IMR-90 (cell line): ENCODE data around the gene TRIM24. TPM values are rescaled to one million over a fixed set of nuclear protein-coding genes. Genes with fewer than 3 reads are reported as not detected.

Experiments
- ATAC-seq: fragments of 200-7000 bp; cut with Tn5 transposase; 2 replicates; pipeline ENCODE4 v1.9.1; 2020; ENCODE audit warnings: low read depth, mild to moderate bottlenecking, moderate library complexity
- BruUV-seq: library from RNA; stranded (reverse); fragments of 400-500 nt; replicated peaks from 2 replicates; lab custom pipeline; 2021; lab: Mats Ljungman, UMichigan
- CTCF ChIA-PET: fragments of 300-600 bp; formaldehyde crosslinking; extraction: SDS; loops from one replicate; lab custom pipeline; 2021; ENCODE audit warnings: antibody characterized with exemption; lab: Yijun Ruan, JAX
- POLR2A ChIA-PET: fragments of 300-600 bp; sonication (Branson Sonifier 250); formaldehyde crosslinking; loops from one replicate; lab custom pipeline; 2022; ENCODE audit warnings: antibody characterized with exemption; ENCODE audit not compliant: unreplicated experiment; lab: Charles Lee
- DNase-seq: peaks from one replicate; pipeline ENCODE4 v3.0.0; 2013
- H2AFZ ChIP-seq: replicated peaks from 2 replicates; pipeline ENCODE3; 2013; ENCODE audit warnings: low read length, mild to moderate bottlenecking; ENCODE audit not compliant: poor library complexity
- H2AK5ac ChIP-seq: 2 replicates; pipeline ENCODE4 v1.6.1; 2013; ENCODE audit warnings: low read depth, low read length, inconsistent platforms
- H2AK9ac ChIP-seq: replicated peaks from 2 replicates; pipeline ENCODE3; 2013; ENCODE audit warnings: mild to moderate bottlenecking, low read depth, low read length, moderate library complexity; ENCODE audit not compliant: poor library complexity
- H2BK120ac ChIP-seq: 2 replicates; pipeline ENCODE4 v1.6.1; 2013; ENCODE audit warnings: low read depth, low read length, inconsistent platforms
- H2BK15ac ChIP-seq: 3 replicates; pipeline ENCODE4 v1.6.1; 2013; ENCODE audit warnings: low read depth, low read length, inconsistent platforms
- H2BK20ac ChIP-seq: 2 replicates; pipeline ENCODE4 v1.6.1; 2013; ENCODE audit warnings: low read depth, mild to moderate bottlenecking, inconsistent platforms, low read length, moderate library complexity
- H2BK5ac ChIP-seq: 2 replicates; pipeline ENCODE4 v1.6.1; 2013; ENCODE audit warnings: mild to moderate bottlenecking, low read depth, low read length, inconsistent platforms; ENCODE audit not compliant: poor library complexity, severe bottlenecking
- H3K14ac ChIP-seq: replicated peaks from 2 replicates; pipeline ENCODE4 v1.6.1; 2013; ENCODE audit warnings: low read depth, low read length, inconsistent platforms
- H3K18ac ChIP-seq: 2 replicates; pipeline ENCODE4 v1.6.1; 2013; ENCODE audit warnings: low read depth, low read length, control low read depth
- H3K23ac ChIP-seq: 2 replicates; pipeline ENCODE4 v1.6.1; 2013; ENCODE audit warnings: low read depth, low read length, inconsistent platforms
- H3K27ac ChIP-seq: 2 replicates; pipeline ENCODE4 v1.5.1; 2013; ENCODE audit warnings: mild to moderate bottlenecking, control low read depth, low read length; ENCODE audit not compliant: insufficient read depth
- H3K27me3 ChIP-seq: 2 replicates; pipeline ENCODE4 v1.6.1; 2013; ENCODE audit warnings: low read length; ENCODE audit not compliant: control insufficient read depth, insufficient read depth
- H3K36me3 ChIP-seq: 2 replicates; pipeline ENCODE4 v1.6.1; 2013; ENCODE audit warnings: low read length, mixed read lengths; ENCODE audit not compliant: control insufficient read depth, insufficient read depth
- H3K4ac ChIP-seq: 2 replicates; pipeline ENCODE4 v1.6.1; 2013; ENCODE audit warnings: low read depth, low read length, inconsistent platforms
- H3K4me1 ChIP-seq: 2 replicates; pipeline ENCODE4 v1.6.1; 2013; ENCODE audit warnings: low read length, mixed read lengths; ENCODE audit not compliant: control insufficient read depth, insufficient read depth
- H3K4me2 ChIP-seq: 2 replicates; pipeline ENCODE4 v1.6.1; 2013; ENCODE audit warnings: low read depth, mild to moderate bottlenecking, control low read depth, low read length, moderate library complexity
- H3K4me3 ChIP-seq: 2 replicates; pipeline ENCODE4 v1.5.1; 2013; ENCODE audit warnings: low read depth, mild to moderate bottlenecking, control low read depth, low read length, moderate library complexity; ENCODE audit not compliant: insufficient read depth
- H3K56ac ChIP-seq: 2 replicates; pipeline ENCODE4 v1.6.1; 2013; ENCODE audit warnings: low read length, inconsistent platforms; ENCODE audit not compliant: insufficient read depth; ENCODE audit errors: extremely low read depth
- H3K79me1 ChIP-seq, 2 experiments: 2 replicates each; pipeline ENCODE4 v1.6.1; 2013; ENCODE audit warnings: low read length in 2 of 2, inconsistent platforms in 1 of 2, low read depth in 1 of 2
- H3K9ac ChIP-seq: 2 replicates; pipeline ENCODE4 v1.6.1; 2013; ENCODE audit warnings: low read depth, low read length, control low read depth
- H3K9me1 ChIP-seq: 2 replicates; pipeline ENCODE4 v1.6.1; 2013; ENCODE audit warnings: low read length, inconsistent platforms; ENCODE audit not compliant: insufficient read depth
- H3K9me3 ChIP-seq: 2 replicates; pipeline ENCODE4 v1.6.1; 2013; ENCODE audit warnings: low read length; ENCODE audit not compliant: control insufficient read depth, insufficient read depth
- H4K20me1 ChIP-seq: 2 replicates; pipeline ENCODE4 v1.6.1; 2013; ENCODE audit warnings: low read length, inconsistent platforms; ENCODE audit not compliant: insufficient read depth
- H4K5ac ChIP-seq: 2 replicates; pipeline ENCODE4 v1.6.1; 2013; ENCODE audit warnings: mild to moderate bottlenecking, low read depth, low read length, control low read depth
- H4K8ac ChIP-seq, 2 experiments: 2 replicates each; pipeline ENCODE4 v1.6.1; 2013; ENCODE audit warnings: low read depth in 2 of 2, low read length in 2 of 2, control low read depth in 1 of 2, inconsistent platforms in 1 of 2
- H4K91ac ChIP-seq: 2 replicates; pipeline ENCODE4 v1.6.1; 2013; ENCODE audit warnings: low read depth, low read length, inconsistent platforms; ENCODE audit not compliant: insufficient read depth
- BHLHE40 ChIP-seq: fragments of 150-350 bp; IDR thresholded peaks from 2 replicates; pipeline ENCODE4 v1.6.1; 2016; ENCODE audit warnings: mild to moderate bottlenecking, low read depth, low read length
- CEBPB ChIP-seq: IDR thresholded peaks from 2 replicates; pipeline ENCODE4 v1.6.1; 2012; ENCODE audit warnings: low read depth, low read length, improper control_type of control experiment
- CHD1 ChIP-seq: IDR thresholded peaks from 2 replicates; pipeline ENCODE4 v1.6.1; 2012; ENCODE audit warnings: low read depth, low read length, improper control_type of control experiment
- FOS ChIP-seq: fragments of 150-350 bp; IDR thresholded peaks from 2 replicates; pipeline ENCODE4 v1.6.1; 2016; ENCODE audit warnings: low read depth, low read length
- MAFK ChIP-seq: IDR thresholded peaks from 2 replicates; pipeline ENCODE4 v1.6.1; 2012; ENCODE audit warnings: low read depth, low read length, improper control_type of control experiment
- MAZ ChIP-seq: IDR thresholded peaks from 2 replicates; pipeline ENCODE4 v1.6.1; 2012; ENCODE audit warnings: low read depth, mild to moderate bottlenecking, low read length, improper control_type of control experiment, moderate library complexity, borderline replicate concordance
- MXI1 ChIP-seq: IDR thresholded peaks from 2 replicates; pipeline ENCODE4 v1.6.1; 2012; ENCODE audit warnings: low read depth, mild to moderate bottlenecking, low read length, moderate library complexity, borderline replicate concordance
- NFE2L2 ChIP-seq: fragments of 150-350 bp; IDR thresholded peaks from 2 replicates; pipeline ENCODE4 v1.6.1; 2016; ENCODE audit warnings: low read depth, mild to moderate bottlenecking, low read length
- POLR2A ChIP-seq: IDR thresholded peaks from 2 replicates; pipeline ENCODE4 v1.6.1; 2012; ENCODE audit warnings: mild to moderate bottlenecking, low read depth, low read length
- RAD21 ChIP-seq: IDR thresholded peaks from 2 replicates; pipeline ENCODE4 v1.6.1; 2012; ENCODE audit warnings: low read length, improper control_type of control experiment
- RCOR1 ChIP-seq: IDR thresholded peaks from 2 replicates; pipeline ENCODE4 v1.6.1; 2012; ENCODE audit warnings: mild to moderate bottlenecking, low read length, improper control_type of control experiment; ENCODE audit not compliant: insufficient replicate concordance
- RFX5 ChIP-seq: IDR thresholded peaks from 2 replicates; pipeline ENCODE4 v1.8.0; 2012; ENCODE audit warnings: low read depth, mild to moderate bottlenecking, low read length, moderate library complexity
- SMC3 ChIP-seq: fragments of 150-350 bp; IDR thresholded peaks from 2 replicates; pipeline ENCODE4 v1.6.1; 2016; ENCODE audit warnings: low read depth, mild to moderate bottlenecking, antibody characterized with exemption, low read length, moderate library complexity
- WGBS, 2 experiments: methylation state at CpG; one replicate each; pipeline versions ENCODE4 v1.1.5 to v1.1.7; 2013; ENCODE audit warnings: missing lambda C conversion rate in 2 of 2; ENCODE audit not compliant: insufficient read length in 1 of 2; ENCODE audit errors: extremely low coverage in 2 of 2; 5-methylcytosine and 5-hydroxymethylcytosine counted together
- dilution Hi-C: fragments of 300-500 bp; cut with HindIII; formaldehyde crosslinking; loops from one replicate; pipeline ENCODE4 v1.14.3; 2018; ENCODE audit warnings: low sequenced_read_pairs; ENCODE audit not compliant: unreplicated experiment
- in situ Hi-C: fragments of 300-500 bp; cut with MboI; formaldehyde crosslinking; loops from 3 replicates; pipeline ENCODE4 v1.14.3; 2019; ENCODE audit warnings: low sequenced_read_pairs, inconsistent platforms, mixed read lengths
- intact Hi-C: fragments of 100-400 bp; cut with micrococcal nuclease; formaldehyde crosslinking; loops from 2 replicates; pipeline ENCODE4 v1.10.0; 2022
- polyA plus RNA-seq, 3 experiments: library from polyadenylated mRNA; depleted of rRNA; stranded (reverse); fragments of >200 nt; gene quantifications; 2 replicates each; pipeline ENCODE4 v1.2.3, GENCODE V29; 2012; ENCODE audit warnings: low replicate concordance in 1 of 3
- total RNA-seq: library from RNA; depleted of rRNA; stranded (reverse); fragments of >200 nt; gene quantifications from 2 replicates; pipeline ENCODE4 v1.2.3, GENCODE V29; 2012
- TF ChIP-seq, protein P1 (sequence below): fragments of 150-350 bp; IDR thresholded peaks from 2 replicates; pipeline ENCODE4 v1.6.1; 2017; ENCODE audit warnings: mild to moderate bottlenecking, antibody characterized with exemption, low read length, low read depth
- TF ChIP-seq, protein P2 (sequence below): conservative IDR thresholded peaks from 2 replicates; pipeline ENCODE4 v1.5.1; 2012; ENCODE audit warnings: mild to moderate bottlenecking, low read depth, low read length, improper control_type of control experiment
- TF ChIP-seq, protein P3 (sequence below): fragments of 150-350 bp; IDR thresholded peaks from 2 replicates; pipeline ENCODE4 v1.6.1; 2016; ENCODE audit warnings: low read depth, mild to moderate bottlenecking, low read length, moderate library complexity, borderline replicate concordance

TRIM24 gene
- total and polyA plus RNA-seq, 2 of the 4 experiments (the other 2 are of a cell fraction), result 4.1 to 5.7 TPM

DNA sequence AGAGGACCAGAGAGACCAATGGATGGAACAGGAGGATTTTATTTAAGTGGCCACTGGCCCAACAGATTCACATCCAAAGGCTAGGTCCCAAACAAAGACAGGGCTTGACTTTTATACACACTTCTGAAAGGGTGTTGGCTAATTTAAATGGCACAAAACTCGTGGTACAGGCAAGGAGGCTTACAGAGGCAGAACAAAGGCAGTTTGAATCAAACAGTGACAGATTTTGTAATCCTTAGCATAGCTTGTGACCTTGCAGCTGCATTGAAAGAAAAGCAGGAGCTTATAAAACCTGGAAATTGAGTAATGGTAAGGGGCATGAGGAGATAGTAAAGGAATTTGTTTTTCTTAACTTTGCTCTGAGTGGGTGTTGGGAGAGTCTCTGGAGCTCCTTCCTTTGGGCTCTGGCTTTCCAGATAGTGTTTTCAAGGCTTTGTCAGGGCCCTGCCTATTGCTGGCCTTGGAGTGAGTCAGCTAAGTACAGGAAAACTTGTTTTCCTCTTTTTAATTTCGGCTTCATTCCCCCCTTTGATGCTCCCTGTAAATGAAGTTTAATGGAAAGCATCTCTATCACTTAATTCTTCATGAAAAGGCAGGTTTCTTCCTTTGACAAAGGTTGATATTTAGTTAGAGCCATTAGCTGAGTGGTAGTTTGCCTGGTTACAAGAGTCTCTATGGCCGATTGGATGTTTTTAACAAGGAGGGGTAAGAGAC, 96.9 kb downstream of the TRIM24 start:
- H3K36me3 ChIP-seq, result peaks cover 41% of the 10 kb centered on the region
- H2BK15ac ChIP-seq, result no peak overlapping the region
- no peak overlapping the region for H2AK9ac ChIP-seq
- H3K27ac ChIP-seq, result no peak overlapping the region
- BruUV-seq, result no TSS peak
- in situ Hi-C loops, result no loop called here
- H3K4me2 ChIP-seq, result no peak overlapping the region
- no peak overlapping the region for H3K23ac ChIP-seq
- H3K18ac ChIP-seq, result no peak overlapping the region
- no peak overlapping the region for H4K8ac ChIP-seq
- no peak overlapping the region for H2AK5ac ChIP-seq
- H3K4me3 ChIP-seq, result no peak overlapping the region
- dilution Hi-C loops, result no loop called here
- H2BK120ac ChIP-seq, result no peak overlapping the region
- no peak overlapping the region for H2AFZ ChIP-seq
- POLR2A ChIA-PET, result no interaction called here
- H3K9me1 ChIP-seq, result no peaks in the 10 kb centered on the region
- no peak overlapping the region for H3K9ac ChIP-seq
- 80% methylated on average over 1 of the region's 3 CpGs; no CpG with 5 or more reads in 1 of the 2 experiments for WGBS, 2 experiments
- H3K4me1 ChIP-seq, result no peaks in the 10 kb centered on the region
- ATAC-seq (no peak), DNase-seq (no peak)
- intact Hi-C loops, result no loop called here
- H3K79me1 ChIP-seq, result no peaks in the 10 kb centered on the region
- H4K5ac ChIP-seq, result no peak overlapping the region
- no peak overlapping the region for H2BK5ac ChIP-seq
- no peak overlapping the region for H2BK20ac ChIP-seq
- CTCF ChIA-PET, result no interaction called here
- H4K91ac ChIP-seq, result no peak overlapping the region
- peaks cover 26% of the 10 kb centered on the region for H3K9me3 ChIP-seq
- no peak for TF ChIP-seq NFE2L2
- TF ChIP-seq RAD21, result no peak
- TF ChIP-seq FOS, result no peak
- TF ChIP-seq CEBPB, result no peak
- no peak for TF ChIP-seq BHLHE40
- no peak for TF ChIP-seq SMC3
- TF ChIP-seq MAZ, result no peak
- no peak for TF ChIP-seq MAFK
- TF ChIP-seq POLR2A, result no peak
- TF ChIP-seq CHD1, result no peak
- no peak for TF ChIP-seq RCOR1
- no peak for TF ChIP-seq MXI1
- TF ChIP-seq, protein P1, sequence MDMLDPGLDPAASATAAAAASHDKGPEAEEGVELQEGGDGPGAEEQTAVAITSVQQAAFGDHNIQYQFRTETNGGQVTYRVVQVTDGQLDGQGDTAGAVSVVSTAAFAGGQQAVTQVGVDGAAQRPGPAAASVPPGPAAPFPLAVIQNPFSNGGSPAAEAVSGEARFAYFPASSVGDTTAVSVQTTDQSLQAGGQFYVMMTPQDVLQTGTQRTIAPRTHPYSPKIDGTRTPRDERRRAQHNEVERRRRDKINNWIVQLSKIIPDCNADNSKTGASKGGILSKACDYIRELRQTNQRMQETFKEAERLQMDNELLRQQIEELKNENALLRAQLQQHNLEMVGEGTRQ, result no peak
- TF ChIP-seq, protein P2, sequence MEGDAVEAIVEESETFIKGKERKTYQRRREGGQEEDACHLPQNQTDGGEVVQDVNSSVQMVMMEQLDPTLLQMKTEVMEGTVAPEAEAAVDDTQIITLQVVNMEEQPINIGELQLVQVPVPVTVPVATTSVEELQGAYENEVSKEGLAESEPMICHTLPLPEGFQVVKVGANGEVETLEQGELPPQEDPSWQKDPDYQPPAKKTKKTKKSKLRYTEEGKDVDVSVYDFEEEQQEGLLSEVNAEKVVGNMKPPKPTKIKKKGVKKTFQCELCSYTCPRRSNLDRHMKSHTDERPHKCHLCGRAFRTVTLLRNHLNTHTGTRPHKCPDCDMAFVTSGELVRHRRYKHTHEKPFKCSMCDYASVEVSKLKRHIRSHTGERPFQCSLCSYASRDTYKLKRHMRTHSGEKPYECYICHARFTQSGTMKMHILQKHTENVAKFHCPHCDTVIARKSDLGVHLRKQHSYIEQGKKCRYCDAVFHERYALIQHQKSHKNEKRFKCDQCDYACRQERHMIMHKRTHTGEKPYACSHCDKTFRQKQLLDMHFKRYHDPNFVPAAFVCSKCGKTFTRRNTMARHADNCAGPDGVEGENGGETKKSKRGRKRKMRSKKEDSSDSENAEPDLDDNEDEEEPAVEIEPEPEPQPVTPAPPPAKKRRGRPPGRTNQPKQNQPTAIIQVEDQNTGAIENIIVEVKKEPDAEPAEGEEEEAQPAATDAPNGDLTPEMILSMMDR, result no peak
- TF ChIP-seq, protein P3, sequence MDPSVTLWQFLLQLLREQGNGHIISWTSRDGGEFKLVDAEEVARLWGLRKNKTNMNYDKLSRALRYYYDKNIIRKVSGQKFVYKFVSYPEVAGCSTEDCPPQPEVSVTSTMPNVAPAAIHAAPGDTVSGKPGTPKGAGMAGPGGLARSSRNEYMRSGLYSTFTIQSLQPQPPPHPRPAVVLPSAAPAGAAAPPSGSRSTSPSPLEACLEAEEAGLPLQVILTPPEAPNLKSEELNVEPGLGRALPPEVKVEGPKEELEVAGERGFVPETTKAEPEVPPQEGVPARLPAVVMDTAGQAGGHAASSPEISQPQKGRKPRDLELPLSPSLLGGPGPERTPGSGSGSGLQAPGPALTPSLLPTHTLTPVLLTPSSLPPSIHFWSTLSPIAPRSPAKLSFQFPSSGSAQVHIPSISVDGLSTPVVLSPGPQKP, result no peak
- TF ChIP-seq RFX5, result no peak
- no peak overlapping the region for H3K4ac ChIP-seq
- H3K56ac ChIP-seq, result no peak overlapping the region
- no peaks in the 10 kb centered on the region for H4K20me1 ChIP-seq
- no peak overlapping the region for H3K14ac ChIP-seq
- no peaks in the 10 kb centered on the region for H3K27me3 ChIP-seq
